HG03469 (cell line): ENCODE results near the gene DOCK2.
"Not testable (repeated sequence)": the region's sequence is repeated elsewhere in the genome, so short reads cannot be mapped to it uniquely, and the experiment has no call there.

ENCODE experiments used
- ATAC-seq: cut with Tn5 transposase; IDR thresholded peaks from one replicate; pipeline ENCODE4 v1.9.1; 2021; ENCODE audit warnings: mild to moderate bottlenecking, moderate library complexity, moderate number of reproducible peaks; ENCODE audit not compliant: unreplicated experiment

The DOCK2 gene

GRCh38 chr5:169923988-169924387 is 286.9 kb downstream of the DOCK2 start:
- ATAC-seq, result no peak

GRCh38 chr5:169933127-169933526 is 296.1 kb downstream of the DOCK2 start:
- no peak for ATAC-seq

GRCh38 chr5:169933616-169934015 is 296.5 kb downstream of the DOCK2 start:
- no peak for ATAC-seq

GRCh38 chr5:169934990-169935389 is 297.9 kb downstream of the DOCK2 start:
- no peak for ATAC-seq

- no peak for ATAC-seq
Observed at GRCh38 chr5:169935762-169936161, 298.7 kb downstream of the DOCK2 start.

GRCh38 chr5:169938439-169938838 is 301.4 kb downstream of the DOCK2 start:
- no peak for ATAC-seq

- no peak for ATAC-seq
Observed at GRCh38 chr5:169939731-169940130, 302.7 kb downstream of the DOCK2 start.

GRCh38 chr5:169941542-169941941 is 304.5 kb downstream of the DOCK2 start:
- no peak for ATAC-seq

- no peak for ATAC-seq
Observed at GRCh38 chr5:169942181-169942580, 305.1 kb downstream of the DOCK2 start.

GRCh38 chr5:169943026-169943425 is 306.0 kb downstream of the DOCK2 start:
- ATAC-seq, result no peak

- ATAC-seq, result no peak
Observed at GRCh38 chr5:169944115-169944514, 307.0 kb downstream of the DOCK2 start.

- no peak for ATAC-seq
Observed at GRCh38 chr5:169944922-169945680, 308.0 kb downstream of the DOCK2 start.

- no peak for ATAC-seq
Observed at GRCh38 chr5:169945831-169946261, 308.8 kb downstream of the DOCK2 start.

- ATAC-seq, result no peak
Observed at GRCh38 chr5:169946743-169947295, 309.7 kb downstream of the DOCK2 start.

GRCh38 chr5:169950333-169950732 is 313.3 kb downstream of the DOCK2 start:
- ATAC-seq, result no peak

GRCh38 chr5:169953196-169953595 is 316.1 kb downstream of the DOCK2 start:
- ATAC-seq, result not testable (repeated sequence)

GRCh38 chr5:169954786-169955185 is 317.7 kb downstream of the DOCK2 start:
- ATAC-seq, result no peak

- no peak for ATAC-seq
Observed at GRCh38 chr5:169956126-169956525, 319.1 kb downstream of the DOCK2 start.

GRCh38 chr5:169956756-169957155 is 319.7 kb downstream of the DOCK2 start:
- ATAC-seq, result no peak

GRCh38 chr5:169958278-169958677 is 321.2 kb downstream of the DOCK2 start:
- ATAC-seq, result no peak

GRCh38 chr5:169960659-169961058 is 323.6 kb downstream of the DOCK2 start:
- ATAC-seq, result no peak

- ATAC-seq, result no peak
Observed at GRCh38 chr5:169964246-169964645, 327.2 kb downstream of the DOCK2 start.

GRCh38 chr5:169970339-169970738 is 333.3 kb downstream of the DOCK2 start:
- ATAC-seq, result no peak
